Nephron (organoid): ENCODE results near the gene SNX11.
"Not testable (repeated sequence)": the region's sequence is repeated elsewhere in the genome, so short reads cannot be mapped to it uniquely, and the experiment has no call there.

Source experiments
- H3K27ac Mint-ChIP-seq, 3 experiments: 2 replicates each; pipeline ENCODE4 v1.8.0; 2020; ENCODE audit warnings: mixed read lengths in 3 of 3, mild to moderate bottlenecking in 2 of 3, moderate library complexity in 1 of 3
- H3K27me3 Mint-ChIP-seq: 2 replicates; pipeline ENCODE4 v1.8.0; 2021; ENCODE audit warnings: low read depth, mild to moderate bottlenecking, moderate library complexity, mixed read lengths
- H3K36me3 Mint-ChIP-seq: 2 replicates; pipeline ENCODE4 v1.8.0; 2020; ENCODE audit warnings: low read depth, mixed read lengths
- H3K4me1 Mint-ChIP-seq: 2 replicates; pipeline ENCODE4 v1.8.0; 2020; ENCODE audit warnings: mixed read lengths
- H3K4me3 Mint-ChIP-seq, 3 experiments: 2 replicates each; pipeline ENCODE4 v1.8.0; 2020; ENCODE audit warnings: mild to moderate bottlenecking in 3 of 3, mixed read lengths in 3 of 3, moderate library complexity in 2 of 3
- H3K9me3 Mint-ChIP-seq: 2 replicates; pipeline ENCODE4 v1.8.0; 2020; ENCODE audit warnings: mixed read lengths
- TF ChIP-seq, protein P1 (sequence below), 3 experiments: fragments of 200-600 bp; sonication (generic); IDR thresholded peaks; one replicate each; pipeline ENCODE4 v1.5.0; 2021; ENCODE audit warnings: antibody characterized with exemption in 3 of 3; ENCODE audit not compliant: unreplicated experiment in 3 of 3

Gene SNX11

DNA sequence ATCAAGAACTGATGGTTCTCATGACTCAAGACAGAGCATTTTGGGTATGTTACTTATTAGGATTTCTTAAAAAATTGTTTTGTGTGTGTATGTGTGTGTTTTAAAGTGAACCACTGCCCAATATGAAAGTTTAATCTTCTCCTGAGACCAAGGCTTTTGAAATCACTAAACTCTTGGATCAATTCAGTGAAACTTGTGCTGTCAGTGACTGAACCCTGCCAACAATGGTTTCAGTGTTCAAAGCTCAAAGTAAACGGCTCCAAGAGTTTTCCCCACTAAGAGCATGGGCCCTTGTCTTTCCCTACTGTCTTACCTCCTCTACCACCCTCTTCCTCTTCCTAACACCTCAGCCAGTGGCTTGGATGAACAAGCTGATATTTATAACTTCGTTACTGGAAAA, 37.4 kb upstream of the SNX11 start:
- Mint-ChIP-seq H3K4me1 (peaks cover 16% of the 10 kb centered on the region), H3K27me3 (no peaks in the 10 kb centered on the region), H3K9me3 (no peaks in the 10 kb centered on the region), H3K27ac (peak overlapping the region in 1 of 3 experiments; percentile 28), H3K4me3 (no peak overlapping the region), H3K36me3 (peaks cover 68% of the 10 kb centered on the region)
- TF ChIP-seq, protein P1, sequence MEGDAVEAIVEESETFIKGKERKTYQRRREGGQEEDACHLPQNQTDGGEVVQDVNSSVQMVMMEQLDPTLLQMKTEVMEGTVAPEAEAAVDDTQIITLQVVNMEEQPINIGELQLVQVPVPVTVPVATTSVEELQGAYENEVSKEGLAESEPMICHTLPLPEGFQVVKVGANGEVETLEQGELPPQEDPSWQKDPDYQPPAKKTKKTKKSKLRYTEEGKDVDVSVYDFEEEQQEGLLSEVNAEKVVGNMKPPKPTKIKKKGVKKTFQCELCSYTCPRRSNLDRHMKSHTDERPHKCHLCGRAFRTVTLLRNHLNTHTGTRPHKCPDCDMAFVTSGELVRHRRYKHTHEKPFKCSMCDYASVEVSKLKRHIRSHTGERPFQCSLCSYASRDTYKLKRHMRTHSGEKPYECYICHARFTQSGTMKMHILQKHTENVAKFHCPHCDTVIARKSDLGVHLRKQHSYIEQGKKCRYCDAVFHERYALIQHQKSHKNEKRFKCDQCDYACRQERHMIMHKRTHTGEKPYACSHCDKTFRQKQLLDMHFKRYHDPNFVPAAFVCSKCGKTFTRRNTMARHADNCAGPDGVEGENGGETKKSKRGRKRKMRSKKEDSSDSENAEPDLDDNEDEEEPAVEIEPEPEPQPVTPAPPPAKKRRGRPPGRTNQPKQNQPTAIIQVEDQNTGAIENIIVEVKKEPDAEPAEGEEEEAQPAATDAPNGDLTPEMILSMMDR (IDR thresholded peaks at IDR 0.05; ENCODE audit: unreplicated experiment in 3 of 3): no peak

DNA sequence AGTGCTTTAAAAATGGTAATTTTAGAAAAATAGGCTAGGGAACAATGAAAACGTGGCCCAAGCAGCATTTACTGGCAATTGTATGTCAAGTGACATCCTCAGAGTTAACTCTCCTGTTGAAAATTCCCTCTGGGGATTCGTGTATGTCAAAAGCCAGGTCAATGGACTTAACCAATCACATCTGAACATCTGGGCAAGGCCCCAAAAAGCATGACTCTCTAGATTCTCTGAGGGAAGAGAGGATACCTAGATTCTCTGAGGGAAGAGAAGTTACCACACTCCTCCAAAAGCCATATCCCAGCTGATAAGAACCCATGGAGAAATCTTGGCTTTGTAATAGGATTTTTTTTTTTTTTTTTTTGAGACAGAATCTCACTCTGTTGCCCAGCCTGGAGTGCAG, 35.9 kb upstream of the SNX11 start:
- Mint-ChIP-seq H3K36me3 (peaks cover 67% of the 10 kb centered on the region), H3K27me3 (no peaks in the 10 kb centered on the region), H3K9me3 (no peaks in the 10 kb centered on the region), H3K4me1 (peaks cover 19% of the 10 kb centered on the region), H3K4me3 (no peak overlapping the region), H3K27ac (no peak overlapping the region)
- TF ChIP-seq, protein P1 (IDR thresholded peaks at IDR 0.05; ENCODE audit: unreplicated experiment in 3 of 3): no peak

DNA sequence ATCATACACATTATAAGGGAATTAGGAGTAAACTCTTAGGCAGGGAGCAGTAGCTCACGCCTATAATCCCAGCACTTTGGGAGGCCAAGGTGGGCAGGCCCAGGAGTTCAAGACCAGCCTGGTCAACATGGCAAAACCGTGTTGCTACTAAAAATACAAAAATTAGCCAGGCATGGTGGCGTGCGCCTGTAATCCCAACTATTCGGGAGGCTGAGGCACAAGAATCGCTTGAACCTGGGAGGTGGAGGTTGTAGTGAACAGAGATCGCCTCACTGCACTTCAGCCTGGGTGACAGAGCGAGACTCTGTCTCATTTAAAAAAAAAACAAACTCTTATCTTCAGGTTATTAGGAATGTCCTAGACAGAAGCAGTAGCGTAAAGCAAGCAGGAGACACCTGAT, 34.8 kb upstream of the SNX11 start:
- H3K9me3 Mint-ChIP-seq, H3K27me3 Mint-ChIP-seq, H3K4me3 Mint-ChIP-seq: not testable (repeated sequence)
- Mint-ChIP-seq H3K4me1 (peaks cover 18% of the 10 kb centered on the region), H3K27ac (peak overlapping the region; percentile 23 to 57 (median 26)), H3K36me3 (peaks cover 62% of the 10 kb centered on the region)

DNA sequence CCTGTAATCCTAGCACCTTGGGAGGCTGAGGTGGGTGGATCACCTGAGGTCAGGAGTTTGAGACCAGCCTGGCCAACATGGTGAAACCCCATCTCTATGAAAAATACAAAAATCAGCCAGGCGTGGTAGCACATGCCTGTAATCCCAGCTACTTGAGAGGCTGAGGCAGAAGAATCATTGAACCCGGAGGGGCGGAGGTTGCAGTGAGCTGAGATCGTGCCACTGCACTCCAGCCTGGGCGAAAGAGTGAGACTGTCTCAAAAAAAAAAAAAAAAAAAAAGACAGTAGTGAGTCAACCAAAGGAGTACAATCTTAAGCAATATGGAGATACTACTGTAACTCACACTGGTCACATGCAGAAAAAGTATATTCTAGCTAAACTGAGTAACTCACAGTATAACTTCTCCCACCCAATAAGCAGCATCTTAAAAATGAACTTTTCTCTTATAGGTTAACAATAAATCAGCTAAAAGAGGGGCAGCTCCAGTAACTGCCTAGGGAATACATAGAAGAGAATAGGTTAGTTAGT, 33.9 kb upstream of the SNX11 start:
- H3K4me3 Mint-ChIP-seq, H3K27me3 Mint-ChIP-seq, H3K9me3 Mint-ChIP-seq: not testable (repeated sequence)
- Mint-ChIP-seq H3K36me3 (peaks cover 56% of the 10 kb centered on the region), H3K4me1 (peaks cover 18% of the 10 kb centered on the region), H3K27ac (peak overlapping the region; percentile 81 to 96 (median 87))

DNA sequence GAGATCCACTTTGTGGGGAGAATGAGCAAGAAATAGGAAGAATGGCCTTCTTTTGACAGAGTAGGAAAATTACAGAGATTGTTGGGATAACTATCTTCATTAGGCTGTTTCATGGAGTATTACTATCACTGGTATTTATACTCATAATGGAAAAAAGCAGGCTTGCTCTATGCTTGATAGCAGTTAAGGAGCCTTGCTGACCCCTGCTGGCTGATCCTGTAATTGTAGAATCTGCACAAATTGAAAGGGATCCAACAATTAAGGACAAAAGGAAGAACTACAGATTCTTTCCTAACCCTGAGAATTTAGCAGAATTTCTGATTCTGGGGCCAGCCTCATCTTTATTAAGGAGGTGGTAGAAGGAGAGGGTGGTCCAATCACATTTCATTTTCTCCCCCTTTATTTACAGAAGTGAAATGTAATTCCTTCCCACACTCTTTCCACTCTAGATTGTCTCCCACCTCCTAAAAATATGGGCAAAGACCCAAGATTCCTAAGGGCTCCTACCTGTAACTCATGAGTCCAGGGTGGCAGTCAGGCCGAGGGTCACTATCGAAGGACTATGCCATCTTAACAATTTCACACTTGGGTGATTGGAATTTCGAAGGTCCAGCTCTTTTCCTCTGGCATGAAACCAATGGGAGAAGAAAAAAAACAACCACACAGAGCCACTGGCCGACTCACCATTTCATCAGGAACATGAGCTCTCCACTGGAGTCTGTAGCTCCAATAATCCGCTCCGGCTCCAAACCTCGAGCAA, 33.1 kb upstream of the SNX11 start:
- H3K4me3 Mint-ChIP-seq: no peak overlapping the region

DNA sequence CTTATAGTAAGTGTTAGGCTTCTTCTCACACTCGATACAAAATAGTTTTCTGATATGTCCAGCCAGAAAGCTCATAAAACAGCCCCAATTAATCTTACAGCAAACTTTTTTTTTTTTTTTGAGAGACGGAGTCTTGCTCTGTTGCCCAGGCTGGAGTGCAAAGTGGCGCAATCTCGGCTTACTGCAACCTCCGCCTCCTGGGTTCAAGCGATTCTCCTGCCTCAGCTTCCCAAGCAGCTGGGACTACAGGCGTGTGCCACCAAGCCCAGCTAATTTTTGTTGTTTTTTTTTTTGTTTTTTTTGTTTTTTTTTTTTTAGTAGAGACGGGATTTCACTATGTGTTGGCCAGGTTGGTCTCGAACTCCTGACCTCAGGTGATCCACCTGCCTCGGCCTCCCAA, 30.4 kb upstream of the SNX11 start:
- Mint-ChIP-seq H3K4me1 (peaks cover 18% of the 10 kb centered on the region), H3K36me3 (peaks cover 32% of the 10 kb centered on the region), H3K27ac (peak overlapping the region; percentile 22 to 38 (median 28))
- not testable (repeated sequence) for H3K9me3 Mint-ChIP-seq, H3K4me3 Mint-ChIP-seq, H3K27me3 Mint-ChIP-seq

More for the DNA sequence above, 33.1 kb upstream of the SNX11 start:
- peaks cover 50% of the 10 kb centered on the region for H3K36me3 Mint-ChIP-seq
- TF ChIP-seq, protein P1 (IDR thresholded peaks at IDR 0.05; ENCODE audit: unreplicated experiment in 3 of 3): peak; percentile 73 to 79 (median 75)
- H3K4me1 Mint-ChIP-seq: peaks cover 18% of the 10 kb centered on the region
- H3K9me3 Mint-ChIP-seq: no peaks in the 10 kb centered on the region
- H3K27ac Mint-ChIP-seq: peak overlapping the region; percentile 81 to 96 (median 87)
- no peaks in the 10 kb centered on the region for H3K27me3 Mint-ChIP-seq

DNA sequence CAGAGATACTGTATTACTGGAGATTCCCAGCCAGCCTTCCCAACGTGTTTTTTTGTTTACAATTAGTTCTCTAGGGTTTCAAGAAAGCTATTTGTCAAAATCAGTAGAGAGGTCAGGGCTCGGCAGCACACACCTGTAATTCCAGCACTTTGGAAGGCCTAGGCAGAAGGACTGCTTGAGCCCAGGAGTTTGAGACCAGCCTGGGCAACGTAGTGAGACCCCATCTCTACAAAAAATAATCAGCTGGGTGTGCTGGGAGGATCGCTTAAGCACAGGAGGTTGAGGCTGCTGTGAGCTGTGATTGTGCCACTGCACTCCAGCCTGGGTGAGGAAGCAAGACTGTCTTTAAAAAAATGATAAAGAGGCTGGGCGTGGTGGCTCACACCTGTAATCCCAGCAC, 25.7 kb upstream of the SNX11 start:
- H3K4me3 Mint-ChIP-seq: no peak overlapping the region
- peak overlapping the region in 1 of 3 experiments; percentile 44 for H3K27ac Mint-ChIP-seq
- peaks cover 10% of the 10 kb centered on the region for H3K36me3 Mint-ChIP-seq
- no peaks in the 10 kb centered on the region for H3K9me3 Mint-ChIP-seq
- peaks cover 14% of the 10 kb centered on the region for H3K4me1 Mint-ChIP-seq
- TF ChIP-seq, protein P1 (IDR thresholded peaks at IDR 0.05; ENCODE audit: unreplicated experiment in 3 of 3): no peak
- H3K27me3 Mint-ChIP-seq: no peaks in the 10 kb centered on the region
